GM11168 (cell line): Measurements from ENCODE around the gene SULT2B1.
"Not testable (repeated sequence)": the region's sequence is repeated elsewhere in the genome, so short reads cannot be mapped to it uniquely, and the experiment has no call there.

ENCODE experiments used
- in situ Hi-C: fragments of 300-500 bp; cut with MboI; formaldehyde crosslinking; loops from one replicate; pipeline ENCODE4 v1.12.0; 2022; ENCODE audit warnings: low sequenced_read_pairs; ENCODE audit not compliant: unreplicated experiment

Gene SULT2B1

DNA sequence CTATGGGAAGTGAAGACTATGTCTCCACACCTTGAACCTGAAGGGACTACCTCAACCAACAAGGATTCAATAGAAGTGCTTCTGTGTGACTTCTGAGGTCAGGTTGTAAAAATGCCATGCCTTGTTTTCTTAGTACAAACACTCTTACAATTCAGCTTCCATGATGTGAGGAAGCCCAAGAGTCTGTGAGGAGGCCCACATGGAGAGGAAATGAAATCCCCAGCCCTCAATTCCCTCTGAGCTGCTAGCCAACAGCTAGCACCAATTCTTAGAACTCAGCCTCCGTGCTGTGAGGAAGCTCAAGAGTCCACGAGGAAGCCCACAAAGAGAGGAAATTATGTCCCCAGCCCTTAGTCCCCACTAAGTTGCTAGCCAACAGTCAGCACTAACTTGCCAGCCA lies 27.8 kb upstream of the SULT2B1 start:
- in situ Hi-C loops = no loop called here

DNA sequence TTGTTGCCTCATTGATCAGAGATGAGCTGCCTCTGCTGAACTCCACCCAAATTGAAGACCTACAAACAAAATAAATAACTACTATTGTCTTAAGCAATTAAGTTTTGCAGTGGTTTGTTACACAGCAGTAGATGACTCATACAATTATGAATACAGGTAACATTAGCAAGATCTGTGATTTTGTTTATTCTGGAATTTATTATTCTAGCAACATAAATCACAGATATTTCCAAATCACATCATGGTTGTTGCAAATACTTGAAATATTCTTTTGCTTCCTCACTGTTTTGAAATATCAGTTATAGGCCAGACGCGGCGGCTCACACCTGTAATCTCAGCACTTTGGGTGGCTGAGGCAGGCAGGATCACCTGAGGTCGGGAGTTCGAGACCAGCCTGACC lies 27.2 kb upstream of the SULT2B1 start:
- in situ Hi-C loops = no loop called here

GRCh38 chr19:48529156-48529555 lies 22.8 kb upstream of the SULT2B1 start:
- in situ Hi-C loops = no loop called here

DNA sequence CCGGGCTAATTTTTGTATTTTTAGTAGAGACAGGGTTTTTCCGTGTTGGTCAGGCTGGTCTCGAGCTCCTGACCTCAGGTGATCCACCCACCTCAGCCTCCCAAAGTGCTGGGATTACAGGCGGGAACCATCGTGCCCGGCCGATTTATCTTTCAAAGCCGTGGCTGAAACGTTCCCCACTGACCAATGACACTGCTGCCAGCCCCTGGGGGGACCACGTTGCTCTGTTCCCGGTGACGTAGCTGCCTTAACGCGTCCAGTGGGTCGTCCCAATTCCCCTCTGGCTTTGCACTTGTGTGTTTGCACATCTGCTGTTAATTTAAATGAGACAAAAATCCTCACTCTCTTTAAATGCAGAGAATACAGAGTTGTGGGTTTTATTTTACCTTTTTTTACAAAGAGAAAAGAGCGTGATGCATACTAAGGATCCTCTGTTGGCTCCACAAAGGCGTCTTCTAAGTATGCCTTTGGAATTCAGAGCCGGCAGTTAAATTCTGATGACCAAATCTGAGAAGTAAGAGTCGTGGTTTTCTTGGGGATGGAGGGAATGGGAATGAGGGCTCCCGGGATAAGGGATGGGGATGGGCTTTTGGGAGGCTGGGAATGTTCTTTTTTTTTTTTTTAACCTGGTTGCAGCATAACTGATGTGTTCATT lies 21.8 kb upstream of the SULT2B1 start:
- in situ Hi-C loops = no loop called here

DNA sequence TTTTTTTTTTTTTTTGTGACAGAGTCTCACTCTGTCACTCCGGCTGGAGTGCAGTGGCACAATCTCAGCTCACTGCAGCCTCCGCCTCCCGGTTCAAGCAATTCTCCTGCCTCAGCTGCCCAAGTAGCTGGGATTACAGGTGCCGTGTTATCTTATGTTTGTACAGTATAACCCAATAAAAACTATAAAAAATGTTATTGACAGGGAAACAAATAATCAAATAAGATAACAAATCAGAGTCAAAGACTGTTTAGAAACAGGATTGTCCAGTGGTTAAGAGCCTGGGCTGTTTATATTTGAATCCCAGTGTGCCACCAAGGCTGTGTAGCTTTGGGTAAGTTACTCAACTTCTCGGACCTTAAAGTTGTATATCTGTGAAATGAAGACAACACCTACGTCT lies 21.2 kb upstream of the SULT2B1 start:
- in situ Hi-C loops = no loop called here

GRCh38 chr19:48533770-48534169 lies 18.2 kb upstream of the SULT2B1 start:
- in situ Hi-C loops = no loop called here

- in situ Hi-C loops = no loop called here
Observed at GRCh38 chr19:48537541-48537940, 14.4 kb upstream of the SULT2B1 start.

- in situ Hi-C loops = not testable (repeated sequence)
Observed at GRCh38 chr19:48538057-48538456, 13.9 kb upstream of the SULT2B1 start.

- in situ Hi-C loops = no loop called here
Observed at GRCh38 chr19:48539503-48540096, 12.4 kb upstream of the SULT2B1 start.

DNA sequence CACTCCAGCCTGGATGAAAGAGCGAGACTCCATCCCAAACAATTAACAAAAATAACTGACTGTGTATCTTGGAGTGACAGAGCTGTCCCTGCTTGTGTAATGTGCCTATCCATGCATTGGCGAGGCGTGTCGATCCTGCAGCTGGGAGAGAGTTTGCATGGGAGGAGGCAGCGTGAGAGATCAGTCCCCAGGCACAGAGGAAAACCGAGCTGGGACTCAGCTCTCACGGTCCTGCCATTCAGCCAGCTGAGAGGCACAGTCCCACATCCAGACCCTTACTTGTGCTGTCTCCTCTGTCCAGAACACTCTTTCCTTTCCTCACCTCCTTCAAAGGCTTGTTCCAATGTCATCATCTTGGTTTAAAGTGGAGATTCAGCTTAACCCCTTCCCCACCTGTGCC lies 11.9 kb upstream of the SULT2B1 start:
- in situ Hi-C loops = no loop called here

GRCh38 chr19:48541813-48542212 lies 10.2 kb upstream of the SULT2B1 start:
- in situ Hi-C loops = no loop called here

DNA sequence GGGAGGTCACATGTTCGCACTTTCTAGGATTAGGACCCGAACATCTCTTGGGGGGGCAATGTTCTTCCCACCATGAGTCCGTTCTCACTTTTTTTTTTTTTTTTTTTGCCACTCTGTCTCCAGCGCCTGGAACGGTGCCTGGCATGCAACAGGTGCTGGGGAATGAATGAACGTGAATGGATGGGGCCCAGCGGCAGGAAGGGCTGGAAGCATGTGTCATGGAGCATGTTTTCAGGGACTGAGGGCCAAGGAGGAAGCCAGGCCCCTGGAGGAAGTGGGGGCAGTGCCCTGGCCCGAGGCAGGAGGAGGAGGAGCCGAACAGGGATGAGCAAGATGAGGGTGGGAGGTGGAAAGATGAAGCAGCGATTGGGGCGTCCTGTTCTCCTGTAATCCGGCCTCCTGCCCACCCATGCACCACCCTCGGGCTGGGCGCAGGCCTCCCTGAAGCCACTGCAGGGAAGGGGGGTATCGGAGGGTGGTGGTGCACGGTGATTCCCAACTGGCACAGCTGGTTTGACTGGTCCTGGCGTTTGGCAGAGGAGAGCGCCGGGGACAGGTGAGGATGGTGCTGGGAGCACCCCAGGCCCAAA lies 8.8 kb upstream of the SULT2B1 start:
- in situ Hi-C loops = no loop called here

GRCh38 chr19:48544856-48545750 lies 6.9 kb upstream of the SULT2B1 start:
- in situ Hi-C loops = no loop called here

DNA sequence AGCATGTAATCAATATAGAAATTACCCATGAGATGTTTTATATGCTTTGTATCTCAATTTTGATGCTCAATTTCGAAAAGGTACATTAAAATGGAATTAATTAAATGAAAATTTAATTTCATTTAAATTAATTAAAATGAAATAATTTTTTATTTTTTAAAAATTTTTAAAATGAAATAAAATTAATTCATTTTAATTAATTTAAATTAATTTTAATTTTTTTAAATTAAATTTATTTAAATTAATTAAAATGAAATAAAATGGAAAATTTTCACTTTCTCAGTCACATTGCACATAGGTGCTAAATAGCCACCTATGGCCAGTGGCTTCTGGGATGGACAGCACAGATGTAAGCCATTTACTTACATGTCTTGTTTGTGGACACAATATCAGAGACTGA lies 4.2 kb upstream of the SULT2B1 start:
- in situ Hi-C loops = no loop called here

- in situ Hi-C loops = no loop called here
Observed at GRCh38 chr19:48548253-48548911, 3.6 kb upstream of the SULT2B1 start.

DNA sequence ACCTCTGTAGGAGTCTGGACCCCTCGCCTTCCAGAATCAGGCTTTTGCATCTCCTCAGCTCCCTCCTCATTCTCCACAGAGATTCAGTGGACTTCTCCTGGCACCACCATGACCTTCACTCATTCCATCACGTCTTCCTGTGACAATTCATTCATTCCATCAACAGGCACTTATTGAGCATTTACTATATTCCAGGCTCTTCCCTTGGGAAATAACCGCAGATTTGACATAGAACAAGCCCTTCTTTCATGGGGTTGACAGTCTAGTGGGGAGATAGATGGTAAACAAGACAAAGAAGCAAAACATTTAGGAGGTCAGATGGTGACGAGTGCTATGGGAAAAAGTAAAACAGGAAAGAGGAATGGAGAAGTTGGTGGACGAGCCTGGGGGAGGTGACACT lies 2.6 kb upstream of the SULT2B1 start:
- in situ Hi-C loops = no loop called here

- in situ Hi-C loops = no loop called here
Observed at GRCh38 chr19:48552406-48553322, 692 bp downstream of the SULT2B1 start.

GRCh38 chr19:48553676-48554384 lies 1.9 kb downstream of the SULT2B1 start:
- in situ Hi-C loops = no loop called here
